ENCODE results near the gene U2AF1.
"Not testable (repeated sequence)": the region's sequence is repeated elsewhere in the genome, so short reads cannot be mapped to it uniquely, and the experiment has no call there.

Gene U2AF1

DNA sequence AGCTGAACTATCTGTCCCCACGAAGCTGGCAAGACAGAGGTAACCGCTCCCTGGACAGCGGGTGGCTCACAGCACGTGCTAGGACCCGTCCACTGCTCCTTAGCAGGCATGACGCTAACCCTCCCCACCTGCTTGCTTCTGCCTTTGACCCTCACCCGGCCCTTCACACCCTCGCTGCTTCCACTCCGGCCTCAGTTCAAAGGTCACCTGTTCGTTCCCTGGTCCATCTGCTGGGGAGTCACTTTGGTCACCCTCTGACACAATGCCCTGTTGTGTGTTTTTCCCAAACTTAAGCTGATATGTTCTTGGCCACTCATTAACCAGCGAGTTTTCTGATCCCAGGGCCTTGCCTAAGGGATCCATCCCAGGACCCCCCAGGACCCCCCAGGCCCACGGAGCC, 39.3 kb downstream of the U2AF1 start:
- H3K4me3 ChIP-seq; H3K4me1 ChIP-seq; H3K27me3 ChIP-seq (ENCODE audit: low read depth); H3K36me3 ChIP-seq (replicated peaks); in situ Hi-C loops (cut with MboI; ENCODE audit: low sequenced_read_pairs); DNase-seq (ENCODE audit: low spot score in 2 of 2); H3K9me3 ChIP-seq: not testable (repeated sequence)

DNA sequence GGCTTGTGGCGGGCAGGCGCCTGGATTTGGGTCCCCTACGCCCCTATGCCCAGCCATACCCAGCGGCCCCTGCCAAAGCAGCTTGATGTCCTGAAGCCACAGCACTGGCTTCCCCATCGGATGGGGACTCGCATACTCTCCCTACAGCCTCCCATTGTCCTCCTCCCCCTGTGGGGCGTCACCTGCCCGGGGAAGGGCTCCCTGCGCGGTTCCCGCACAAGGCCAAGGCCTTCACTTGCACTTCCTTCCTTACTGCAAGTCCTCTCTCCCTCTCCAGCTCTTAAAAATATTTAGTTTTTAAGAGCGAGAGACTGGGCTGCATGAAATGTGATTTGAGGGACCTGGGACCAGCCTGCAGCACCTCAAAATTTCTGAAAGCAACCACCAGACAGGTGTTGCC, 40.7 kb downstream of the U2AF1 start:
- H3K4me1 ChIP-seq; H3K36me3 ChIP-seq (replicated peaks); H3K27me3 ChIP-seq (ENCODE audit: low read depth); H3K9me3 ChIP-seq; in situ Hi-C loops (cut with MboI; ENCODE audit: low sequenced_read_pairs); H3K4me3 ChIP-seq: not testable (repeated sequence)
- DNase-seq (ENCODE audit: low spot score in 2 of 2) = peak in 1 of 2 experiments; percentile 5

DNA sequence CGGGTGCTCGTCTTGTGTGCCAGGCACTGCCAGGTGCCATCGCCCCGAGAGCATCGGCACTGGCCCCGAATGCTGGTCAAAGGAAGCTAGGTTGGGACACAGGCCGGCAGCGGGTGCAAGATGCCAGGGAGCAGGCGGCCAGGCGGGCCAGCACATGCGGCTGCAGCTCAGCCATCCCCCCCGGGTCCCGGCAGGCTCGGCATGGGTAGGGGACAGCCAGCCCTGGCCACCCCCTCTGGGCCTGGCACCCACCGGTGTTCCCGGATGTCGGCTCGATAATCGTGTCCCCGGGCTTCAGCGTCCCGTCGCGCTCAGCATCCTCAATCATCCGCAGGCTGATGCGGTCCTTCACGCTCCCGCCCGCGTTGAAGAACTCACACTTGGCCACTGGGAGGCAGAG, 41.4 kb downstream of the U2AF1 start:
- in situ Hi-C loops (cut with MboI; ENCODE audit: low sequenced_read_pairs); H3K4me3 ChIP-seq; H3K9me3 ChIP-seq; H3K4me1 ChIP-seq; H3K27me3 ChIP-seq (ENCODE audit: low read depth); H3K36me3 ChIP-seq (replicated peaks); DNase-seq (ENCODE audit: low spot score in 2 of 2): not testable (repeated sequence)

DNA sequence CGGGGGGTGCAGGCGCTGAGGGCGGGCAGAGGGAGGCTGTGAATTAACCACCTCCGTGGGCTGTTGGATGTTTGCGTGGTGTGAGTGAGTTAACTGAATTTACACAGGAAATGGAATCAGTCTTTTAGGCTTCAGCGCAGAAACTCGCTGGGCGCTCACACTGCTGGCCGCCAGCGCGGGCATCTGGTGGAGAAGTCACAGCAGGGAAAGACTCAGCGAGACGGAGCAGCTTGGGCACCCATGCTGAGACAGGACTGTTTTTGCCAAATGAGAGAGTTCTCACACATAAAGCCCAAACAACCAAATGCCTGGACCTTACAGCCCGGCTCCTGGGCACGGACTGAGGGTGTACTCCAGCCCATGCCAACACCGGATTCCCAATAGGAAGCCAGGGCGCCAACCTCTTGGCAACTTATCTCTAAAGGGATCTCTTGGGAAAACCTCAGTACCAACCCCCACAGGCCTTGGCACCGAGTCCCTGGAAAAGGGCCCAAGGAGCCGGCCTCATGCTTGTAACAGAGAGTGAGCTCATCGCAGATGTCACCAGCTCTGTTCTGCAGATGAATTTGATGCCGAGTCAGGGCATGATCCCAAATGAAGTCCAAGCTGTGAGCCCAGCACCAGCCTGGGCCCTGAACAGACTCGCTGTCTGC, 43.0 kb downstream of the U2AF1 start:
- H3K36me3 ChIP-seq (replicated peaks); in situ Hi-C loops (cut with MboI; ENCODE audit: low sequenced_read_pairs); H3K4me1 ChIP-seq; DNase-seq (ENCODE audit: low spot score in 2 of 2); H3K27me3 ChIP-seq (ENCODE audit: low read depth); H3K9me3 ChIP-seq; H3K4me3 ChIP-seq: not testable (repeated sequence)

DNA sequence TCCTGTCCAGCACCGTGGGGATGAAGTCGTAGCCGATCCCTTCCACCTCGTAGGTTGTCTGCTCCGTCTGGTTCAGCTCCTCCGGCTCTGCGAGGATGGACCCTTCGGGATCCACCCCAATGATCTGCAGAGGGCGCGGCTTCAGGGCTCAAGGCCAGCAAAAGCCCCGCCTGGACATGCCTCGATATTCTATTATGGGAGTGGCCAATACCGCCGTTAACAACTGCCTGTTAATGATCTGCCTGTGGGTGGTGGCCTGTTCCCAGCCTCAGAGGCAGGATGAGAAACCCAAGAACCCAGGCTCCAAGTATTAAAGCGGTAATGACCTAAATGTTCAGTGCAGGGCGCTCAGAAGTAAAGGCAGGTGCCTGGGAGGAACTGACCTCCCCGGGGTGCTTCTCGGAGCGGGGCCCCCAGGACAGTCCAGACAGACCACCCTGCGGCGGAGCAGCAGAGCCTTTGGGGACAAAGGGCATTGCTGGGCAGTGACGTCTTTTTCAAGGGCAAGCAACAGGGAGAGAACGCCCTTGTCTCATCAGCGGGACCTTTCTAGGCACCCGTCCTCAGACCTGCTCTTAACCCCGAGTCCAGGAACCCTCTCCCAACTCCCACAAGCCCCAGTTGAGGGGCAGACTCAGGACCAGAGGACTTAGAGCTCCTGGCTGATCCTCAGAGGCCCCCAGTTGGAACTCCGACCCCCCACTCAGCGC, 44.3 kb downstream of the U2AF1 start:
- H3K27me3 ChIP-seq (ENCODE audit: low read depth); H3K4me3 ChIP-seq; in situ Hi-C loops (cut with MboI; ENCODE audit: low sequenced_read_pairs); H3K4me1 ChIP-seq; H3K9me3 ChIP-seq; H3K36me3 ChIP-seq (replicated peaks): not testable (repeated sequence)
- peak in 1 of 2 experiments; percentile 2 for DNase-seq (ENCODE audit: low spot score in 2 of 2)

DNA sequence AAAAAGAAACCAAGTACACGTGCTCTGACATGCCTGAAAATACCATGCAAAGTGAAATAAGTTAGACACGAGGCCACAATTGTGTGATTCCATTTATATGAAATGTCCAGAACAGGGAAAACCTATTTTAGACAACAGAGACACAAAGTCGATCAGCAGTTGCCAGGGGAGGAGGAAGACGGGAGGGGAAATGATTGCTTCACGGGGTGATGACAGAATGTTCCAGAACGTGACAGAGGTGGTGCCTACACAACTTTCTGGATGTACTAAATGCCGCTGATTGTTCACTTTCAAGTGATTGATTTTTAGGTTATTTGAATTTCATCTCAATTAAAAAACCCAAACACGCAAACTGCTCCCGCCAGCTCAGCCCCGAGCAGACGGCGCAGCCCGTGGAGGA, 54.3 kb downstream of the U2AF1 start:
- H3K36me3 ChIP-seq (replicated peaks); H3K27me3 ChIP-seq (ENCODE audit: low read depth); H3K4me1 ChIP-seq; DNase-seq (ENCODE audit: low spot score in 2 of 2); H3K4me3 ChIP-seq; H3K9me3 ChIP-seq; in situ Hi-C loops (cut with MboI; ENCODE audit: low sequenced_read_pairs): not testable (repeated sequence)

DNA sequence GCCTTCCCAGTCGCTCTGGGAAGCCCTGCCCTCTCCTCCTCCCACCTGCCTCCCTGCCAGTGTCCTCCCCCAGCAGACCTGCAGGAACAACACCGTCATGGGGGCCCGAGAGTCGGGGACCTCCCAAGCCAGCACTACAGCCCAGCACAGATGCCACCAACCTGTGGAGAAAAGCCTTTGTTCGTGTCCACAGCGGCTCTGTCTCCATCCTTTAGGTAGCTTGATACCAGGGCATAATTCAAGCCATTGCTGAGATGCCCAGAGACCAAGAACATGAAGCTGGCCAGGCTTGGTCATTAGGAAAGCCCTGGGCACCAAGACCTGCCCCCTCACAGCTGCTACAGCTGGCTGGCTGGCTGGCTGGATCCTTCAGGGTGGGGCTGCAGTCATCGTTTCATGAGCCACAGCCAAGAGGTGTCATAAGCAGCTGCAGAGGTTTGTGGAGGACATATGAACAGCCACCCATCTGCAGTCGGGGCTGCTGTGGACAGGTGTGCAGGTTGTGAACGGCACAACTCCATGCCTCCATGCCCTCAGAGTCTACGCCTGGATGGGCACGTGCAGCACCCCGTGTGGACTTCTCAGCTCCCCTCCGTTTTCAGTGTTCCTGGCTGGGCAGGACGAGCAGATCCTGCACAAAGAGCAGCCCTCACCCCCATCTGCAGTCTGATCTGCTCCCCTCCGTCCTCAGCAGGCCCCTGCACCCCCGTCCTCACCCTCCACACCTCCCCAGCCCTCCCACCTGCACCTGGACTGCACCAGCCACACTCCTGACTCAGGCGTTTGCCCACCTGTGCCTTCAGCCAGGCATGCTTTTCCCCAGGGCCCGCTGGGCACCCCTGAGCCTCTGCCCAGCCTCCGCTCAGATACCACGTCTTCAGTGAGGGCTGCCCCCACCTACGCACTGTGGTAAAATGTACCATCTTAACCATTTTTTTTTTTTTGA, 61.2 kb downstream of the U2AF1 start:
- in situ Hi-C loops (cut with MboI; ENCODE audit: low sequenced_read_pairs); H3K4me3 ChIP-seq; H3K36me3 ChIP-seq (replicated peaks); H3K4me1 ChIP-seq; H3K27me3 ChIP-seq (ENCODE audit: low read depth); H3K9me3 ChIP-seq; DNase-seq (ENCODE audit: low spot score in 2 of 2): not testable (repeated sequence)

DNA sequence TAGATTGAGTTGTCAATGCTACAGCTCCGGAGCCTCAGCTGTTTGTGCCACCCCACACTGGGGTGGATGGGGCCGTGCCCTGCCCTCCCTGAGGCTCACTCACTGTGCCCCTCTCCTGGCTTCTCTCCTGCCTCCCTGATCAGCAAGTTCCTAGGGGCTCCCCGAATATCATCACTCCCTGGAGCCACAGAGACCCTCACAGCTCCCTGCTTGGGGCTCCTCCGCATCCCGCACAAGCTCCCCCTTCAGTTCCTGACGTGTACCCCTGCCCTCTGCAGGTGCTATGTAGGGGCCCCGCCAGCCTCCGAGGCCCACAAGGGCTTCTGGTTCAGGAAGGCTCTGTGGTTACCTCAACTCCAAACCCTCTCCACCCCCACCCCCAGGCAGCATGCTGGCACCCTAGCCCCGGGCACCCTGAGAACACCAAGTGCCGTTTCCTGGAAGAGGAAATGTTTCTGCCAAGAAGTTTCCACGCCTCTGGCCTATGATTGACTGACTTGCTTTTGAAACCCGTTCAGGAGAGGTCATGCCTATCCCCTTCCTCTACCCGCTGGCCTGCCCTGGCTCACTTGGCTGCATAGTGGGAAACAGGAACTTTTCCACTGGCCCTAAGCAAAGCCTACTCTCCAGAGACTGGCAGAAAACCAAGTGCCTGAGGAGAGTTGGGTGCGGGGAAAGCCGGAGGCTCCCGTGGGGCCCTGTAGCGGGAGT, 62.0 kb downstream of the U2AF1 start:
- in situ Hi-C loops (cut with MboI; ENCODE audit: low sequenced_read_pairs); H3K36me3 ChIP-seq (replicated peaks); H3K9me3 ChIP-seq; H3K27me3 ChIP-seq (ENCODE audit: low read depth); DNase-seq (ENCODE audit: low spot score in 2 of 2); H3K4me3 ChIP-seq; H3K4me1 ChIP-seq: not testable (repeated sequence)

DNA sequence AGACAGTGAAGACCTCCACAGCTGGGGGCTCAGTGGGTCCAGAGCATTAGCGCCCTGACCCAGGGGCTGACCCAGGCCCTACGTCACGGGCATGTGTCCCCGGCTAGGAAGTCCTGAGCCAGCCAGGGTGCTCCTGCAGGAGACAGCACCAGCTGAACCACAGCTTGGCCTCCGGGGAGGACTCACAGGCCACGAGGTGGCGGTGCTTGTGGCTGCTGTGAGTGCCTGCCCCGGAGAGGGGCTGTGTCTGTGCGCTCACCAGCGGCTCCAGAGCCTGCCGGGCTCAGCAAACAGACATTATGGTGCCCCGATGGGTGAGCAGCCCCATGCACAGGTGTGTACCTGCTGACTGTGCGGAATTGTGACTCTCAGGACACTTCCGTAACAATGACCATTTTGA, 62.8 kb downstream of the U2AF1 start:
- in situ Hi-C loops (cut with MboI; ENCODE audit: low sequenced_read_pairs); H3K27me3 ChIP-seq (ENCODE audit: low read depth); H3K4me3 ChIP-seq; H3K4me1 ChIP-seq; H3K9me3 ChIP-seq; DNase-seq (ENCODE audit: low spot score in 2 of 2); H3K36me3 ChIP-seq (replicated peaks): not testable (repeated sequence)

DNA sequence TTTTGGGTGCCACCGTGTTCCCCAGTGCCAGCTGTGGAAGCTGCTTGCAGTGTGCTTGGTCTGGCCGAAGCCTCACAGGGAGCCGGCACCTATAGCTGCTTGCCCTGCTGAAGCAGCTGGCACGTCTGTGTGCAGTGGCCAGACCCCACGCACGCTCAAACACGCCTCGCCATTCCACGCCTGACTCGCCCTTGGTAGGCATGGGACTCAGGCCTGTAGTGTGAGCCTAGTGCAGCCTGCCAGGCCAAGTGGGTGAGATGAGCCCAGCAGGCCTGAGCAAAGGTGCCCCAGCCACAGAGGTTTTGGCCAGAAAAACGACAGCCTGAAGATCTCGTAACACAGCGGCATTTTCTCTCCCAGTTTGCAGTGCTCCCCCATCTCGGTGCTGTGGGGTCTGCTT, 64.1 kb downstream of the U2AF1 start:
- H3K27me3 ChIP-seq (ENCODE audit: low read depth); H3K36me3 ChIP-seq (replicated peaks); H3K4me3 ChIP-seq; H3K9me3 ChIP-seq; DNase-seq (ENCODE audit: low spot score in 2 of 2); H3K4me1 ChIP-seq; in situ Hi-C loops (cut with MboI; ENCODE audit: low sequenced_read_pairs): not testable (repeated sequence)

Measured in HAP-1 (cell line).